GM12878 (cell line): ENCODE data around the gene IFI30. TPM values are rescaled to one million over a fixed set of nuclear protein-coding genes. Genes with fewer than 3 reads are reported as not detected.
A peak's percentile ranks its signal among the peaks of the same experiment; 100 is the strongest.

ENCODE experiments used
- ATF7 ChIP-seq: fragments of 450-650 bp; IDR thresholded peaks from 2 replicates; pipeline ENCODE4 v1.6.1; 2016; ENCODE audit warnings: low read depth, mild to moderate bottlenecking
- BCL11A ChIP-seq: IDR thresholded peaks from 2 replicates; pipeline ENCODE4 v1.6.1; 2011; ENCODE audit warnings: low read depth, low read length
- BHLHE40 ChIP-seq, 2 experiments: fragments of 450-650 bp in 1 of 2; IDR thresholded peaks; 2 replicates each; pipeline ENCODE4 v1.6.1; 2011 to 2017; ENCODE audit warnings: low read depth in 2 of 2, borderline replicate concordance in 1 of 2, improper control_type of control experiment in 1 of 2, low read length in 1 of 2, mild to moderate bottlenecking in 1 of 2
- BMI1 ChIP-seq: fragments of 450-650 bp; IDR thresholded peaks from 2 replicates; pipeline ENCODE4 v1.6.1; 2016; ENCODE audit warnings: mild to moderate bottlenecking, moderate library complexity, borderline replicate concordance
- CEBPB ChIP-seq, 2 experiments: fragments of 150-350 bp in 1 of 2; IDR thresholded peaks; 2 replicates each; pipeline ENCODE4 v1.6.1; 2012 to 2014; ENCODE audit warnings: low read depth in 2 of 2, low read length in 2 of 2, borderline replicate concordance in 1 of 2, inconsistent platforms in 1 of 2
- CEBPZ ChIP-seq: fragments of 150-350 bp; IDR thresholded peaks from 2 replicates; pipeline ENCODE4 v1.6.1; 2016; ENCODE audit warnings: low read depth, low read length
- FOS ChIP-seq: IDR thresholded peaks from 3 replicates; pipeline ENCODE4 v1.6.1; 2011; ENCODE audit warnings: borderline replicate concordance; ENCODE audit not compliant: insufficient read length; ENCODE audit errors: extremely low read depth
- IKZF1 ChIP-seq: fragments of 450-650 bp; conservative IDR thresholded peaks from 2 replicates; pipeline ENCODE4 v1.6.1; 2017; ENCODE audit warnings: antibody characterized with exemption, mild to moderate bottlenecking
- IKZF2 ChIP-seq, 2 experiments: fragments of 450-650 bp; IDR thresholded peaks; 2 replicates each; pipeline ENCODE4 v1.6.1; 2017; ENCODE audit warnings: mild to moderate bottlenecking in 2 of 2, moderate library complexity in 2 of 2
- JUND ChIP-seq: IDR thresholded peaks from 2 replicates; pipeline ENCODE4 v1.6.1; 2012; ENCODE audit warnings: low read depth, mild to moderate bottlenecking, low read length, improper control_type of control experiment, moderate library complexity
- KAT2A ChIP-seq: conservative IDR thresholded peaks from 2 replicates; pipeline ENCODE4 v1.6.1; 2011; ENCODE audit warnings: low read depth, low read length; ENCODE audit not compliant: control insufficient read depth
- MAX ChIP-seq: IDR thresholded peaks from 2 replicates; pipeline ENCODE4 v1.6.1; 2012; ENCODE audit warnings: low read depth, low read length, improper control_type of control experiment
- PAX5 ChIP-seq: IDR thresholded peaks from 2 replicates; pipeline ENCODE4 v1.6.1; 2011; ENCODE audit warnings: low read depth, low read length, borderline replicate concordance
- POLR2AphosphoS5 ChIP-seq: IDR thresholded peaks from 2 replicates; pipeline ENCODE4 v1.6.1; 2011; ENCODE audit warnings: mild to moderate bottlenecking, low read length, inconsistent platforms
- RELA ChIP-seq: fragments of 450-650 bp; IDR thresholded peaks from 2 replicates; pipeline ENCODE4 v1.8.0; 2014; ENCODE audit warnings: borderline replicate concordance; ENCODE audit not compliant: partially characterized antibody
- RELB ChIP-seq: fragments of 450-650 bp; IDR thresholded peaks from 2 replicates; pipeline ENCODE4 v1.6.1; 2017; ENCODE audit warnings: low read depth, mild to moderate bottlenecking, moderate library complexity
- RUNX3 ChIP-seq: IDR thresholded peaks from 2 replicates; pipeline ENCODE4 v1.6.1; 2012; ENCODE audit warnings: low read length, inconsistent platforms
- SIX5 ChIP-seq: IDR thresholded peaks from 2 replicates; pipeline ENCODE4 v1.6.1; 2011; ENCODE audit warnings: mild to moderate bottlenecking, low read depth, low read length, moderate library complexity; ENCODE audit not compliant: severe bottlenecking
- SMARCA5 ChIP-seq: fragments of 450-650 bp; IDR thresholded peaks from 2 replicates; pipeline ENCODE4 v1.6.1; 2017; ENCODE audit warnings: mild to moderate bottlenecking
- SP1 ChIP-seq: IDR thresholded peaks from one replicate; pipeline ENCODE4 v1.6.1; 2011; ENCODE audit warnings: low read depth, low read length
- SRF ChIP-seq, 2 experiments: IDR thresholded peaks; 2 replicates each; pipeline ENCODE4 v1.6.1; 2011; ENCODE audit warnings: low read depth in 2 of 2, low read length in 2 of 2, mild to moderate bottlenecking in 1 of 2, moderate library complexity in 1 of 2
- ZZZ3 ChIP-seq: IDR thresholded peaks from 2 replicates; pipeline ENCODE4 v1.6.1; 2011; ENCODE audit warnings: low read depth; ENCODE audit not compliant: control insufficient read depth, insufficient read length
- polyA plus RNA-seq, 11 experiments: library from polyadenylated mRNA; depleted of rRNA in 4 of 11; unstranded in 6 of 11; stranded (reverse) in 5 of 11; fragments of >200 nt; fragmentation: Nextera tagmentation in 4 of 11; fragmentation: Illumina TruSeq in 1 of 11; extraction: Ambion mirVana in 4 of 11; extraction: Trizol in 1 of 11; gene quantifications; 1 replicate in 1 of 11; 2 replicates in 10 of 11; pipeline versions ENCODE4 v1.2.1 to v1.2.3, GENCODE V29; 2011 to 2016; ENCODE audit warnings: inconsistent platforms in 2 of 11, missing spikeins in 2 of 11, low read depth in 1 of 11
- total RNA-seq, 4 experiments: library from RNA; depleted of rRNA in 3 of 4; stranded (reverse); fragments of >200 nt in 3 of 4; fragmentation: Illumina TruSeq in 1 of 4; extraction: Trizol in 1 of 4; gene quantifications; 2 replicates each; pipeline versions ENCODE4 v1.2.1 to v1.2.3, GENCODE V29; 2013 to 2021

The IFI30 gene
- total and polyA plus RNA-seq, 10 of the 15 experiments (the other 5 are each of a cell fraction or from before 2014, with no cell fraction given) = 221 to 1,112 (median 451) TPM

GRCh38 chr19:18160971-18161635, 12.5 kb upstream of the IFI30 start (continued):
- TF ChIP-seq CEBPZ (no peak), BCL11A (no peak), RELB (no peak), POLR2AphosphoS5 (peak; percentile 41; the same call in 1 of the 2 replicates), BMI1 (no peak), ZZZ3 (no peak), PAX5 (no peak), FOS (no peak), IKZF2 (IDR thresholded peaks at IDR 0.05) (no peak), BHLHE40 (IDR thresholded peaks at IDR 0.05; ENCODE audit: borderline replicate concordance in 1 of 2, low read depth in 2 of 2, low read length in 1 of 2) (peak in 1 of 2 experiments; percentile 56; a peak in 2 of 4 replicates), SIX5 (no peak), SRF (IDR thresholded peaks at IDR 0.05; ENCODE audit: low read depth in 2 of 2, low read length in 2 of 2) (no peak), KAT2A (no peak), CEBPB (IDR thresholded peaks at IDR 0.05; ENCODE audit: borderline replicate concordance in 1 of 2, low read depth in 2 of 2, low read length in 2 of 2) (no peak), RUNX3 (no peak), IKZF1 (peak; percentile 55), SP1 (no peak), JUND (no peak), SMARCA5 (peak; percentile 93), ATF7 (no peak), MAX (no peak), RELA (no peak)
